CD4-positive, alpha-beta memory T cell (primary cell): Measurements from ENCODE around the gene MAPRE2. TPM values are rescaled to one million over a fixed set of nuclear protein-coding genes. Genes with fewer than 3 reads are reported as not detected.
A peak's percentile ranks its signal among the peaks of the same experiment; 100 is the strongest.

ENCODE experiments used
- CTCF ChIA-PET: fragments of 350-600 bp; sonication (Branson Sonifier 250); formaldehyde crosslinking; loops from one replicate; lab custom pipeline; 2021; ENCODE audit warnings: inconsistent platforms; ENCODE audit not compliant: partially characterized antibody; lab: Charles Lee
- POLR2A ChIA-PET: fragments of 350-600 bp; sonication (Branson Sonifier 250); formaldehyde crosslinking; loops from one replicate; lab custom pipeline; 2021; ENCODE audit not compliant: partially characterized antibody; lab: Charles Lee
- DNase-seq, 5 donors: peaks; one replicate each; pipeline versions ENCODE4 v3.0.0 to v3.0.0-alpha.2; 2020 to 2022; ENCODE audit warnings: mixed read lengths in 1 of 5
- H3K27ac ChIP-seq: one replicate; pipeline ENCODE4 v1.7.0; 2013; ENCODE audit warnings: low read depth, low read length
- H3K27me3 ChIP-seq: 2 replicates; pipeline ENCODE4 v1.7.0; 2013; ENCODE audit warnings: mild to moderate bottlenecking, low read length, moderate library complexity; ENCODE audit not compliant: insufficient read depth
- H3K36me3 ChIP-seq: 2 replicates; pipeline ENCODE4 v1.7.0; 2013; ENCODE audit warnings: mild to moderate bottlenecking, low read length, moderate library complexity; ENCODE audit not compliant: insufficient read depth
- H3K4me1 ChIP-seq: 2 replicates; pipeline ENCODE4 v1.7.0; 2013; ENCODE audit warnings: mild to moderate bottlenecking, low read length, moderate library complexity; ENCODE audit not compliant: insufficient read depth
- H3K4me3 ChIP-seq, 2 donors: one replicate each; pipeline ENCODE4 v1.7.0; 2013; ENCODE audit warnings: low read length in 2 of 2, mild to moderate bottlenecking in 1 of 2
- H3K9me3 ChIP-seq, 2 donors: one replicate each; pipeline ENCODE4 v1.7.0; 2013; ENCODE audit warnings: low read length in 2 of 2, control low read depth in 1 of 2; ENCODE audit not compliant: control insufficient read depth in 1 of 2
- H3K27ac Mint-ChIP-seq, 7 donors: one replicate each; pipeline ENCODE4 v1.8.0; 2020 to 2021; ENCODE audit warnings: mixed read lengths in 7 of 7, mild to moderate bottlenecking in 6 of 7, inconsistent platforms in 3 of 7, moderate library complexity in 3 of 7
- H3K27me3 Mint-ChIP-seq, 2 donors: one replicate each; pipeline ENCODE4 v1.8.0; 2020 to 2021; ENCODE audit warnings: mixed read lengths in 2 of 2
- H3K36me3 Mint-ChIP-seq, 2 donors: one replicate each; pipeline ENCODE4 v1.8.0; 2020 to 2021; ENCODE audit warnings: mixed read lengths in 2 of 2, inconsistent platforms in 1 of 2, mild to moderate bottlenecking in 1 of 2
- H3K4me1 Mint-ChIP-seq, 4 donors: one replicate each; pipeline ENCODE4 v1.8.0; 2020 to 2021; ENCODE audit warnings: mixed read lengths in 4 of 4, mild to moderate bottlenecking in 1 of 4
- H3K4me3 Mint-ChIP-seq, 8 donors: one replicate each; pipeline ENCODE4 v1.8.0; 2020 to 2021; ENCODE audit warnings: mixed read lengths in 8 of 8, mild to moderate bottlenecking in 7 of 8, moderate library complexity in 6 of 8, inconsistent platforms in 3 of 8
- H3K9me3 Mint-ChIP-seq, 8 donors: one replicate each; pipeline ENCODE4 v1.8.0; 2020 to 2021; ENCODE audit warnings: mixed read lengths in 8 of 8, mild to moderate bottlenecking in 5 of 8, inconsistent platforms in 3 of 8, moderate library complexity in 1 of 8
- intact Hi-C: fragments of 100-400 bp; cut with micrococcal nuclease; formaldehyde crosslinking; loops from one replicate; pipeline ENCODE4 v1.15.1; 2023
- polyA plus RNA-seq, 2 donors: library from polyadenylated mRNA; unstranded; fragments of 300-500 nt; fragmentation: Illumina TruSeq; gene quantifications; one replicate each; pipeline ENCODE4 v1.2.3, GENCODE V29; 2021
- total RNA-seq, 2 experiments: library from RNA; stranded (reverse); gene quantifications; one replicate each; pipeline ENCODE4 v1.2.3, GENCODE V29; 2021

The MAPRE2 gene
- total and polyA plus RNA-seq, 4 experiments from 2014 or later: 48.8 to 100 (median 60.3) TPM

GRCh38 chr18:35134190-35134730, 93.0 kb downstream of the MAPRE2 start:
- H3K4me3 ChIP-seq: no peak overlapping the region
- POLR2A ChIA-PET: no interaction called here
- no peaks in the 10 kb centered on the region for H3K27me3 ChIP-seq
- no peak overlapping the region for H3K4me3 Mint-ChIP-seq
- peaks cover 76 to 96% of the 10 kb centered on the region in 2 donors for H3K36me3 Mint-ChIP-seq
- peak overlapping the region in 1 of 7 donors; percentile 48 for H3K27ac Mint-ChIP-seq
- H3K27ac ChIP-seq: no peak overlapping the region
- no peaks in the 10 kb centered on the region for H3K4me1 ChIP-seq
- intact Hi-C loops: no loop called here
- peaks cover 0 to 4% (median 0%) of the 10 kb centered on the region in 4 donors for H3K4me1 Mint-ChIP-seq
- peaks cover 81% of the 10 kb centered on the region for H3K36me3 ChIP-seq
- no peaks in the 10 kb centered on the region for H3K9me3 Mint-ChIP-seq
- no peaks in the 10 kb centered on the region for H3K27me3 Mint-ChIP-seq
- no peak for DNase-seq
- CTCF ChIA-PET: no interaction called here
- no peaks in the 10 kb centered on the region for H3K9me3 ChIP-seq

GRCh38 chr18:35134791-35135531, 93.7 kb downstream of the MAPRE2 start:
- ChIA-PET POLR2A (no interaction called here), CTCF (interaction anchor here (3.3 kb wide), 1 partner anchor 8 kb away, joined by 15 read pairs; no protein-coding TSS in a partner anchor)
- Histone ChIP-seq H3K4me1 (no peaks in the 10 kb centered on the region), H3K27ac (no peak overlapping the region), H3K36me3 (peaks cover 80% of the 10 kb centered on the region), H3K27me3 (no peaks in the 10 kb centered on the region), H3K9me3 (no peaks in the 10 kb centered on the region), H3K4me3 (no peak overlapping the region)
- H3K27ac Mint-ChIP-seq: peak overlapping the region in 1 of 7 donors; percentile 48
- intact Hi-C loops: no loop called here
- H3K9me3 Mint-ChIP-seq: no peaks in the 10 kb centered on the region
- DNase-seq: no peak
- H3K36me3 Mint-ChIP-seq: peaks cover 71 to 96% of the 10 kb centered on the region in 2 donors
- H3K4me3 Mint-ChIP-seq: no peak overlapping the region
- H3K4me1 Mint-ChIP-seq: peaks cover 0 to 4% (median 0%) of the 10 kb centered on the region in 4 donors
- no peaks in the 10 kb centered on the region for H3K27me3 Mint-ChIP-seq

DNA sequence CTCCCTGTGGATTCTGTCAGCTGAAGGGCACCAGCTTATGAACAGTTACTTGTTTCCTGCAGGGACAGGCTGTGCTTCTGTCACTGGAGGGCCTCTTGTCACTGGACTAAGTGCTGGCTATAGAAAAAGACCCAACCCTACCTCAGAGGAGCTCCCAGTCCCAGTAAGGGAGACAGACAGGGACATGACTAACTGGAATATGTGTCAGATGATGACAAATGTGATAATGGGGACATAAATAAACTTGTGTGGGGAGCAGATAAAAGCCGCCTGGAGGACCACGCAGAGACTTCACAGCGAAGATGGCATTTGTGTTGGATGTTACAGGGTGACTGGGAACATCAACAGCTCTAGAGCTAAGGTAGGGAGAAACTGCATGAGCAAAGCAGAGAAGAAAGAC, 95.0 kb downstream of the MAPRE2 start:
- Mint-ChIP-seq H3K4me1 (peaks cover 0 to 4% (median under 1%) of the 10 kb centered on the region in 4 donors), H3K4me3 (no peak overlapping the region), H3K9me3 (no peaks in the 10 kb centered on the region), H3K27me3 (no peaks in the 10 kb centered on the region), H3K27ac (peak overlapping the region in 2 of 7 donors; percentile 21 to 71), H3K36me3 (peaks cover 71 to 97% of the 10 kb centered on the region in 2 donors)
- no peaks in the 10 kb centered on the region for H3K27me3 ChIP-seq
- intact Hi-C loops: no loop called here
- POLR2A ChIA-PET: no interaction called here
- DNase-seq: no peak
- H3K4me1 ChIP-seq: no peaks in the 10 kb centered on the region
- CTCF ChIA-PET: interaction anchor here (1.1 to 3.3 kb wide), 4 partner anchors 9 to 110 kb away, joined by 5 to 15 read pairs (median 10); no protein-coding TSS in a partner anchor
- no peak overlapping the region for H3K27ac ChIP-seq
- H3K9me3 ChIP-seq: no peaks in the 10 kb centered on the region
- H3K36me3 ChIP-seq: peaks cover 78% of the 10 kb centered on the region
- no peak overlapping the region for H3K4me3 ChIP-seq

DNA sequence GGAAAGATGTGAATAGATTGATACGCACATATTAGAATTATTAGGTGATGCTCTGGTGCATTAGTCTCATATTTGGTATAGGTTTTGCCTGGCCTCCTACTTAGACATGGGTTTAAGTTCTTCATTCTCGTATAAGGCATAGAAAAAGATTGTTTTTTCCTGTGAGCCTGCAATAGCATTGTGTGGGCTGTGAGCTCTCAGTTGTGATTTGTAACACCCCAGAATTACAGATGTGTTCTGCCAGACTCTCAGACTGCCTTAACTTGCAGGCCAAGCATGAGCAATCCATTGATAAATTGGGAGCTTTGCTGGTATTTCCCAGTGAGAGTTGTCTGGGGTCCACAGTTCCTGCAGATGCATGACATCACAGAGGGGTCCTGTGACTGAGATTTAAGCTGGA, 95.7 kb downstream of the MAPRE2 start:
- POLR2A ChIA-PET: no interaction called here
- H3K4me3 ChIP-seq: no peak overlapping the region
- no peak overlapping the region for H3K4me3 Mint-ChIP-seq
- H3K4me1 Mint-ChIP-seq: peaks cover 0 to 4% (median under 1%) of the 10 kb centered on the region in 4 donors
- H3K36me3 ChIP-seq: peaks cover 74% of the 10 kb centered on the region
- no peaks in the 10 kb centered on the region for H3K27me3 Mint-ChIP-seq
- H3K27ac Mint-ChIP-seq: peak overlapping the region in 1 of 7 donors; percentile 29
- CTCF ChIA-PET: interaction anchor here (1.1 to 3.3 kb wide), 5 partner anchors 10 to 131 kb away, joined by 3 to 15 read pairs (median 6); no protein-coding TSS in a partner anchor
- H3K9me3 Mint-ChIP-seq: no peaks in the 10 kb centered on the region
- H3K4me1 ChIP-seq: no peaks in the 10 kb centered on the region
- intact Hi-C loops: no loop called here
- no peak overlapping the region for H3K27ac ChIP-seq
- H3K9me3 ChIP-seq: no peaks in the 10 kb centered on the region
- no peaks in the 10 kb centered on the region for H3K27me3 ChIP-seq
- H3K36me3 Mint-ChIP-seq: peaks cover 66 to 94% of the 10 kb centered on the region in 2 donors
- DNase-seq: no peak

GRCh38 chr18:35137632-35138031, 96.4 kb downstream of the MAPRE2 start:
- Histone ChIP-seq H3K9me3 (no peaks in the 10 kb centered on the region), H3K27ac (no peak overlapping the region), H3K27me3 (no peaks in the 10 kb centered on the region), H3K4me1 (no peaks in the 10 kb centered on the region), H3K36me3 (peaks cover 67% of the 10 kb centered on the region), H3K4me3 (no peak overlapping the region)
- no peaks in the 10 kb centered on the region for H3K27me3 Mint-ChIP-seq
- peak overlapping the region in 1 of 8 donors; percentile 1 for H3K4me3 Mint-ChIP-seq
- no peak for DNase-seq
- H3K36me3 Mint-ChIP-seq: peaks cover 63 to 94% of the 10 kb centered on the region in 2 donors
- peak overlapping the region in 1 of 7 donors; percentile 27 for H3K27ac Mint-ChIP-seq
- intact Hi-C loops: no loop called here
- ChIA-PET CTCF (interaction anchor here (1.1 to 3.3 kb wide), 5 partner anchors 11 to 131 kb away, joined by 3 to 15 read pairs (median 6); no protein-coding TSS in a partner anchor), POLR2A (no interaction called here)
- peaks cover 0 to 4% (median under 1%) of the 10 kb centered on the region in 4 donors for H3K4me1 Mint-ChIP-seq
- peaks cover 0 to 2% (median 0%) of the 10 kb centered on the region in 8 donors for H3K9me3 Mint-ChIP-seq

GRCh38 chr18:35138773-35139172, 97.6 kb downstream of the MAPRE2 start:
- intact Hi-C loops: no loop called here
- ChIA-PET POLR2A (no interaction called here), CTCF (interaction anchor here (0.8 to 3.2 kb wide), 4 partner anchors 10 to 113 kb away, joined by 3 to 14 read pairs (median 4); no protein-coding TSS in a partner anchor)
- Histone ChIP-seq H3K4me3 (no peak overlapping the region), H3K9me3 (no peaks in the 10 kb centered on the region), H3K4me1 (no peaks in the 10 kb centered on the region), H3K27me3 (no peaks in the 10 kb centered on the region), H3K27ac (no peak overlapping the region), H3K36me3 (peaks cover 56% of the 10 kb centered on the region)
- peaks cover 58 to 85% of the 10 kb centered on the region in 2 donors for H3K36me3 Mint-ChIP-seq
- H3K27ac Mint-ChIP-seq: peak overlapping the region in 2 of 7 donors; percentile 27 to 72
- H3K9me3 Mint-ChIP-seq: peaks cover 0 to 2% (median 0%) of the 10 kb centered on the region in 8 donors
- no peaks in the 10 kb centered on the region for H3K27me3 Mint-ChIP-seq
- H3K4me3 Mint-ChIP-seq: no peak overlapping the region
- DNase-seq: no peak
- peaks cover 0 to 4% (median under 1%) of the 10 kb centered on the region in 4 donors for H3K4me1 Mint-ChIP-seq

- CTCF ChIA-PET: interaction anchor here (0.8 kb wide), 1 partner anchor 358 kb away, joined by 3 read pairs; the partner anchor contains the start of gene INO80C
- H3K4me1 Mint-ChIP-seq: peaks cover 0 to 4% (median under 1%) of the 10 kb centered on the region in 4 donors
- H3K27me3 Mint-ChIP-seq: no peaks in the 10 kb centered on the region
- peaks cover 55 to 79% of the 10 kb centered on the region in 2 donors for H3K36me3 Mint-ChIP-seq
- H3K9me3 ChIP-seq: no peaks in the 10 kb centered on the region
- H3K4me3 ChIP-seq: no peak overlapping the region
- no peaks in the 10 kb centered on the region for H3K27me3 ChIP-seq
- no peak overlapping the region for H3K4me3 Mint-ChIP-seq
- peaks cover 49% of the 10 kb centered on the region for H3K36me3 ChIP-seq
- DNase-seq: no peak
- intact Hi-C loops: no loop called here
- POLR2A ChIA-PET: no interaction called here
- peak overlapping the region in 1 of 7 donors; percentile 12 for H3K27ac Mint-ChIP-seq
- H3K4me1 ChIP-seq: no peaks in the 10 kb centered on the region
- H3K27ac ChIP-seq: no peak overlapping the region
- H3K9me3 Mint-ChIP-seq: peaks cover 0 to 2% (median 0%) of the 10 kb centered on the region in 8 donors
Observed at GRCh38 chr18:35139517-35139916, 98.3 kb downstream of the MAPRE2 start.
